Muscle of arm (tissue), 12 donors: Measurements from ENCODE around the gene PKHD1. TPM values are rescaled to one million over a fixed set of nuclear protein-coding genes. Genes with fewer than 3 reads are reported as not detected.

Experiments
- DNase-seq: peaks from one replicate; pipeline ENCODE4 v3.0.0-alpha.2; 2013
- polyA plus RNA-seq, 12 donors: library from polyadenylated mRNA; unstranded; fragments of 120-200 nt; gene quantifications; one replicate each; pipeline ENCODE4 v1.2.1, GENCODE V29; 2013; ENCODE audit not compliant: insufficient read length in 12 of 12

The PKHD1 gene
- polyA plus RNA-seq, 12 donors, result 2.2 to 10.4 (median 5.1) TPM; not detected in 1

DNA sequence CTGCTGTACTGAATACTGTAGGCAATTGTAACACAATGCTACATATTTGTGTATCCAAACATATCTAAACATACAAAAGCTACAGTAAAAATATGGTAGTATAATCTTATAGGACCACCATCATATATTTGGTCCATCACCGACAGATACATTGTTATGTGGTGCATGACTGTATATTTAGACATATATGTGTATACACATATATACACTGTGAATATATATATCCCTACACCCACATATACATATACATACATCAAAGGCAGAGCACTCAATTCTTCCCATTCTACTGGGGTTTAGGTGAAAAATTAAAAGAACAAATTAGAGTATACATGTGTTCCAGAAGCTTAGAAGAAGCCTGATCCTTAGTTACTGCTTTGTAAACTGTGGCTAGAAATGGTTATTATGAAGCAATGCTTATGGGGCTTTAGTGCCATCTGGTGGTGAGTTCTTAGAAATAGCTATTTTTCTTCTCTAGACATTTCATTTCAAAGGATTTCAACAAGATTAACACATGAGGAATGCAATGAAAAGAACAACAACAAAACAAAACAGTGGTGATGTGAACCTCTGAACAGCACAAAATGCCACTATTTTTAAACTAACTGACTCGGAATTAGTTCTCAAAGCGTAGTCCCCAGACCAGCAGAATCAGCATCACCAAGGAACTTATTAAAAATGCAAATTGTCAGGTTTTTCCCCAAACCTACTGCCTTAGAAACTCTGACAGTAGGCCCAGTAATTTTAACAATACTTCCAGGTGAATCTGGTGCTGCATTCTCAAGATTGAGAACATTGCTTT is 38.0 kb downstream of the PKHD1 start:
- DNase-seq, result peak; percentile 40

- peak; percentile 48 for DNase-seq
These were observed 41.0 kb downstream of the PKHD1 start for GRCh38 chr6:52046456-52046855.

DNA sequence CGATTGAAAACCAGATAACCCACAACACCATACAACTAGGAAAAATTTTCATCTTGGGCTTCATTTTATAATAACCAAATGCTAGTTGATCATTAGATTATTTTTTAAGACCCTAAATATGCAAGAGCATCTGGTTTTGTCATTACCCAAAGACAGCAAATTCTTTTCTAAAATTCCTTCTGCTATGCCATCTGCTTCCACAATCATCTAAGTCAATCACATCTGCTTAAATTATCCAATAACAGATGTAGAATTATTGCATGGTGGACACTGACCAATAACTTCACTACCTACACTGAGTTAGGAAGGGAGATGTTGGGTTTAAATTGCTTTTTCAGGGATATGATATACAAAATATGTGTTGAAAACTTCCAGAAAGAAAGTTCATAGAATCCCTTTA is 41.9 kb downstream of the PKHD1 start:
- peak; percentile 26 for DNase-seq

DNA sequence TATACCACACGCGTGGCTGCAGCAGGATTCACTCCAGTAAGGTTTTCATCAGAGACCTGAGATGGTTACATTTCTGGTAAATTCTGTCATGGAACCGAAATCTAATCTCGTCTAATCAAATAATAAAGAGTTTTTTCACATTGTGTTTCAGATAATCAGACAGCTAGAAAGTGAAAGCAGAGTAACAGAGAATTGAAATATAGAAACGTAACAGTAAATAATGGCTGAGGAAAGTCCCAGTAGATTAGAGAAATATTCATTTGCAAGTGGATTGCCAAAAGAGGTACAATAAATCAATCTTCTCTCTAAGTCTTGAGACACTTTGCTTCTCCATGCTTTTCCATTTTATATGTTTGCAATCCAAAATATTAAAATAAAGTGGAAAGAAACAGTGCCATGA is 42.4 kb downstream of the PKHD1 start:
- no peak for DNase-seq

DNA sequence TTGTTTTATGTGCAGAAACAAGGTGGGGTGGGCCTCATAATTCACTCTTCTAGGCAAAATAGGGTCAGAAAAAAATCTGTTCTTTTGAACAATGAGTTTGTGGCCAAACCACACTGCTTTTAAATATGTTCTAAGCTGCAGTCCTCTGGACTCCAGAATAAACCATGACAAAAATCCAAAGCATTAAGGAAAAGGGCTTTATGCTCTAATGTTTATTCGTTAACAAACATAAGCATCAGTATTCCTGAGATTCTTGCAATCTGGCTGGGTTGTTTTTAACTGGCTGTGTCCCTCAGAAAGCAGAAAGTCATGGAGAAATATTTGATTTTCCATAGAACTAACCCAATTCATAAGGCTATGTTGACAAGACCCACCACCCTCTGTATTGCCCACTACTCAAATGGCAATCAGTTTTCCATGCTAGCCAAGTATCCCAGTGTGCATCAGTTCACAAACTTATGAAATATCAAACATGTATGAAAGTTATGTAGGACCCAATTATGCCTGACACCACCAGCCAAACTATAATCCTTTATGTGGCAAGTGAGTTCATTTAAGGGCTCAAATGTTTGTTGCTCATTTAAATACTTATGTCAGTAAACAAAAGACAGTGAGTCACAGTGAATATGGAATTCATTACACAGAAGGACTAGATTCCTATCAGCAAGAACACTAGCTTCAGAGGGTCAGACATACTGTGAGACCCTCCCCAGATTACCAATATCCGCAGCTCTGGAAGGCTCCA is 45.1 kb downstream of the PKHD1 start:
- DNase-seq, result no peak

- no peak for DNase-seq
These were observed 46.3 kb downstream of the PKHD1 start for GRCh38 chr6:52041134-52041533.

GRCh38 chr6:52027699-52028098 is 59.7 kb downstream of the PKHD1 start:
- DNase-seq, result no peak

DNA sequence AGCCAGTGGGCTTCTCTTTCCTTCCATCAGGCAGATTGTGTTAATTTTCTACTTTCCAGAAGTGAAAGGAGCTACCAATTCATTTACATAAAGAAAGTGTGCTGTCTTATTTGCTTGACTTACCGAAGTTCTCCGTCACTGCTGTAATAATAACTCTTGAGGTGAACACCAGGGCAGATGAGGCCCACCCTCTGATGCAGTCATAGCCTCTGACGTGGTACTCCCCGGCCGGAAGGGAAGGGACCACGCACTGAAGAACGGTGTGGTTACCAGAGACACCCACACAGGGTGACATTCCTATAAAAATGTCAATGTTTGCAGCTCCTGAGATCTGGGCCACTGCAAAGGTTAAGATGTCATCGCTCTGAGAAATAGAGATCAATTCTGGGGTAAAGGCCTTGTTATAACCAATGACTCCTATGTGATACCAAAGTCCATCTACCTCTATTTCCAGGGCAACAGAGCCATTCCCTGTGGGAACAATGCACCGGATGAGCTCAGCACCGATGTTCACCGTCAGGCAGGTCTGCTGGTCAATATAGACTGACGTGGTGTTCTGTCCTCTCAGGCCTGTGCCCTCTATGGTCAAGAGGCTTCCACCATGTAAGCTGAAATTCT is 62.9 kb downstream of the PKHD1 start:
- DNase-seq, result no peak

GRCh38 chr6:52022675-52023074 is 64.7 kb downstream of the PKHD1 start:
- DNase-seq, result no peak

- peak; percentile 19 for DNase-seq
These were observed 66.4 kb downstream of the PKHD1 start for GRCh38 chr6:52020945-52021570.

DNA sequence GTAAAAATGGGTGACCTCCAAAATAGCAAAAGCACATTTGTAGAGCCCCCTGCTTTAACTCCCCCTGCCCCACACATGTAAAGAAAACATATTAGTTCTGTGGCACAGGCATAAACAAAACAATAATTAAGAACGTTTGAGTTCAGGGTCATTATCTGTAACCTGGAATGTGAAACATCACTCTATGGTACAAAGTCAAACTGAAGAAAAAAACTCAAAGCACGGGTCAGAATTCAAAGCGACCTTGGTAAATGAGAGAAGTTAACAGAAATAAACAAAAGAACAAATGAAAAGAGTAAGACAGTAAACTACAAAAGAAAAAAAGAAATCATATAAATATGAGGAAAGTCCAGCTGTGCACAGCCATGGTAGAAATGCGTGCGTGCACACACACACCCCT is 67.5 kb downstream of the PKHD1 start:
- DNase-seq, result no peak

DNA sequence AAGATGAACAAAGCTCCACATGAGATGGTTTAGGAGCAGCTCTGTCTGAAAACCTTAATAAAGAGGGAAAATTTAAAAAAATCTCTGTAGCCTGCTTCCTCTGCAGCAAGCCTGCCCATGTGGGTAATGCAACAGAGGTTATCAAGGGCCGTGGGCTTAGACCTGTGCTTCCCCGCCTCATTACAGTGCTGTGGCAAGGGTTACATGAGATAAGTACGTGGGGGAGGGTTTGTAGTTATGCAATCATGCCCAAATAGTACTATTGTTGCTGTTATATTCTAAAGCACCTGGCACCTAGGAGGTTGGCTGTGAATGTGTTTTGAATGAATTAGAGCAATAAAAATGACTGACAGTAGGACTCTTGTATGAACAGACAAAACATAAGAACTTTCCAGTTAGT is 68.3 kb downstream of the PKHD1 start:
- DNase-seq, result no peak

DNA sequence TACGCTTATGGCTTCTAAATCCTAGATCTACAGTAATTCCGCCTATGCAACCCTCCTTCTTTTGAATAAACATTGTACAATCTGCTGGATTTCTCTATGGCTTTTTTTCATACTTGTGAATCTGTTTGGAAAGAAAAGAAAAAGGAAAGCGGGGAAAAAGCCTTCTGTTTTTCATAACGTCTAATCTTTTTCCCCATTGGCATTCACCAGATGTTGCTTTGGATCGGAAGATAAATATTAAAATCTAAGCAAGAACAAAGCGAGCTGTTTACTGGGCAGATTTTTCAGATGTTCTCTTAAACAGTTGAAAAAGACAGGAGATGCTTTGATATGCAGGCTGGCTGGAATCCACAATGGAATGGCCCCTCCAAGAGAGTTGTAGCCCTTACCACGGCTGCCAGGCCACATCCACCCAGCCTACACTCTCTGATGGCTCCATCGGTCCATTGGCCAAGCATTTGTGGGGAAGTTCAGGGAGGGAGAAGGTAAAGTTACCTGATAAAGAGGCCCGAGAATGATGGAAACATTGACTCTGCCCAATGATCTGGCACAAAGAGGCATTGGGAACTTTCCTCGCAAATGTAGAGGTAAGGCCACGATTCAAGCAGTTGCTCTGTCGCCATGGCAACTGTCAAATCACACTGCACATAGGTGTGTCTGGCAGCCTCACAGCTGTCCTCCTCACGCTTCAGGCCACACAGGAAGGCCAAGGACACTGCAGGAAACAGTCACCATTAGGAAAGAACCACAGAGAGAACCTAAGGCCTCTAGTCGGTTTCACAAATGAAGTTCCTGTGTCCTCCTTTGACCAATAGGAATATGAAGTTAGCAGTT is 70.3 kb downstream of the PKHD1 start:
- no peak for DNase-seq

- DNase-seq, result no peak
These were observed 71.5 kb downstream of the PKHD1 start for GRCh38 chr6:52015953-52016352.

DNA sequence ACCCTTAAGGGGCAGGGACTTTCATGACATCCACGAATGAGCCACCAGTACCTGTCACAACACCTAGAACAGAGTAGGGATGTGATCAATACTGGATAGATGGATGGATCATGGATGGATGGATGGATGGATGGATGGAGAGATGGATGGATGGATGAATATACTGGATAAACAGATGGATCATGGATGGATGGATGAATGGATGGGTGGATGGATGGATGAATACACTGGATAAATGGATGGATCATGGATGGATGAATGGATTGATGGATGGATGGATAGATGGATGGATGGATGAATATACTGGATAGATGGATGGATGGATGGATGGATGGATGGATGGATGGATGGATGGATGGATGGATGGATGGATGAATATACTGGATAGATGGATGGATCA is 73.0 kb downstream of the PKHD1 start:
- DNase-seq, result no peak

DNA sequence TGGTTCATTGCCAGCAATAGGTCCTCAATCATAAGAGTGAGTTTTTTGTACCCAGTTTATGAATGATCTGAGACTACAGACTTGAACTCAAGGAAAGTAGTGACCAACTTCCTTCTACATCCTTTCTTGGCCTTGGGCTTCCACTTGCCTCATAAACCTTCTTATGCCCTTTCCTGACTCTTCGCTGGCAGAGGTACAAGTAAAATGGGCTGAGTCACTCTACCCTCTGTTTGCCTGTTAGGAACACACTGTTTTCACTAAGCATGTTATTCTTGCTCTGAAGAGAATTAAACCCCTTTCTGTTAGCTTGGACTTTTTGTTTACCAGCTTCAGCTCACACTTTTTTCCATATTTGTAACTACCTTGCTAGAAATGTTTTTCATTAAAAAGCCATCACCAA is 74.4 kb downstream of the PKHD1 start:
- no peak for DNase-seq

- DNase-seq, result no peak
These were observed 74.8 kb downstream of the PKHD1 start for GRCh38 chr6:52012582-52012981.

DNA sequence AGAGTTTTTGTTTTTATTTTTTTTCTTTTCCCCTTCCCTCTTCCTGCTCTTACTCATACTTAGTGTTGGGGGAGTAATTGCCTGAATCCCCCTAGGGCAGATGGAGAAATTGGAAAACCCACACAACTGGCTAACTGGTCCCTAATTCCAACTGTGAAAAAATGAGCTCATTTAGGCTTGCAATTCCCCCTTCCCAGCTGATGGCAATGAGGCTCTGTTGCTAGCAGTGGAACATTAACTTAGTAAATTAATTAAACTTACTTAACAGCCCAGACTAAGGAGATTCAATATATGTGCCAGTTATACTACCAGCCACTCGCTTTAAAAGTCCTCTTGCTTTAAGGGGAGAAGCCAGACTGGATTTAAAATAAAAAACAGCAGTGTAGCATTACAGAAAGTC is 76.6 kb downstream of the PKHD1 start:
- no peak for DNase-seq

- DNase-seq, result no peak
These were observed 77.3 kb downstream of the PKHD1 start for GRCh38 chr6:52010145-52010544.

GRCh38 chr6:52009466-52010140 is 77.8 kb downstream of the PKHD1 start:
- no peak for DNase-seq

DNA sequence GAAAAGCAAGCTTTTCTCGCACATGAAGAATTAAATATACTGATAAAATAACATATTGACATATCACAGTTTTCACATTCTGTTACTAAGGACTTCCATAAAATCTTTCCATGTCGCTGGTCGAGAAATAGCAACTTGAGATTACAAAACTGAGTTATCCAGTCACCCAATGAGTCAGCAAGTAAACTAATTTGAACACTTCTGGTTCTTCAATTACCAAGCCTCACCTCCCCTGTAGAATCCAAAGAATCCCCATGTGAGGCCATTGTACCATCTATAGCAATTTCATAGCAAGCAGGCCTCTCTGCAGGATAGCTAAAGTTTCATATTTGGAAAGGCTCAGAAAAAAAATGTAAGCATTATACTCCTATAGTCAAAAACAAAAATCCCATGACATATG is 87.3 kb downstream of the PKHD1 start:
- DNase-seq, result no peak
